ENCODE results near the gene TIAM2.
"Not testable (repeated sequence)": the region's sequence is repeated elsewhere in the genome, so short reads cannot be mapped to it uniquely, and the experiment has no call there.

The TIAM2 gene

DNA sequence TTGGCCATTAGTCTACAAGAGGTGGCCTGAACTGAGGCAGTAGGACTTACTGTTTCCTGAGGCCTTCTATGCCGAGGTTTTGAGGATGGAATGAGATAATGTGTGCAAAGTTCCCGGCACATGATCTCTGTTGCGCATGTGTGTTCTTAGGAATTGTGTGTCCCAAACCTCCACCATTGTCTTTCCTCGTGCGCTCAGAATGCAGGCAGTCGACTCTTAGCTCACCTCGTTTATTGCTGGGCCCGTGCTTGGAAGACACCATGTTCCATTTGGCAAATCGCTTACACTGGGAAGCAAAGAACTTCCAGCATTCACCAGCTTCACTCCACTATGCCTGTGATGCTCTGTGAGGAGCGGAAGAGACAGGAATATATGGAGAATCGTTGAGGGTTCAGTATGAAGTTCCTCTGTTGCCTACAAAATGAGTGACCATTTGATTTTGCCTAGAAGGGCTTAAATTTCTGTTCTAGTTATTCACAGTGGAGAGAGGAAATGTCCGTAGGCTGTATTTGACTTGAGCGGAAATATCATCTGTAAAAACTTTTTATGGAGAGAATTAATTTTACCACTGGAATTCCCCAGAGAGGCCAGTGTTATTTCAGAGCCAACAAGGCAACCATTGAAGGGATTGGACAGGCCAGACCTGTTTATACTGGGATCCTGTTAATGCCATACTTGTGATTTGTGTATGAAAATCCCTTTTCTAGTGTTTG lies 193.0 kb downstream of the TIAM2 start:
- DNase-seq (ENCODE audit: low read depth in 2 of 3, low spot score in 2 of 3): no peak

DNA sequence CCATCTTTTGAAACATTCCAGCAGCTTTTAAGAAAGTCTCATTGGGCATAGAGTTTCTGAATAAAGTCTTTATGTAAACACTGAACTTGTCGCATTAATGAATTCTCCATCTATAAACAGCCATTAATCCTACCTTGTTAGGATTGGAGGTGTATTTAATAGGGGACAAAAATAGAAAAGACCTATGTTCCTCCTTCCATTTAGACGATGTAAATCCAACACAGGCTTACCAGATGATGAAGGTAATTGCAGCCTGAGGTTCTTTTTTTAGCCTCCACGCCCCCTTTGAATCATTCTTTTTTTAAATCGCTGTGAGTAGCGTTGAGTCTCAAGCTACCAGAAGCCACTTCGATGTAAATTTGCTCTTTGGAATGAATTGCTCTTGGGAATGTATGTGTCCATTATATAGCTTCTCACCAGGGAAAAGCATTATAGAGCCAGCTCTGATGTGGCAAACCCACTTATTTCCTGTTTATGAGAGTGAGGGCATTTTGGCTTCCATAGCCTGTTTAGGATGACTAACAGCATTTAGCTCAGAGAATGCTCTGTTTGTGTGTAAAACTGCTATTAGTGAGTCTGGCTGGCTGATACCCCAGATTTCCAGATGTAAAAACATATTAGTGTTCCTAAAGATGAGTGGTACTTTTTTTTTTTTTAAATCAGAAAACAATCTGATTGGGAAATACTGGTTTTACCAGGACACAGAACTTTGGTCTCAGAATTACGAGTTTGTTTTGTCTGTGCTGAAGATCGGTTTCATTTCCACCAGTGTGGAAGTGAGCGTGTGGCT lies 193.8 kb downstream of the TIAM2 start:
- DNase-seq (ENCODE audit: low read depth in 2 of 3, low spot score in 2 of 3): no peak

DNA sequence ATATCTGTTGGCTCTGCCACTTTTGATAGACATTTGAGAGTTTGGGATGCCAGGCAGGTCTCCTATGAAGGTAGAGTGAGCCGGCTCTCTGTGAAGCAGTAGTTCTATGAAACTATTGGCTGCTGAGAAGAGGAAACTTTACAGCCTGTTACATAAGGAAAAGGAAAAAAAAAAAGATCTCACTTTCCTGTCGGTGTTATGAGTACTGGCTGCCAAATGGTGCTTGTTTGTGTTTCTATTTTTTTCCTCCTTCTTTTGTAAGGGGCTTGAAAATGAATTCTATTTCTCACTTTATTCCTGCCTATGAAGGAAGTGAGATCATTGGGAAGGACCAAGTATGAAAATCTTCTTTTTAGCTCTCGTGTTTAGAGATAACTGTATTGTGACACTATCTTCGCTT lies 195.6 kb downstream of the TIAM2 start:
- no peak for DNase-seq (ENCODE audit: low read depth in 2 of 3, low spot score in 2 of 3)

DNA sequence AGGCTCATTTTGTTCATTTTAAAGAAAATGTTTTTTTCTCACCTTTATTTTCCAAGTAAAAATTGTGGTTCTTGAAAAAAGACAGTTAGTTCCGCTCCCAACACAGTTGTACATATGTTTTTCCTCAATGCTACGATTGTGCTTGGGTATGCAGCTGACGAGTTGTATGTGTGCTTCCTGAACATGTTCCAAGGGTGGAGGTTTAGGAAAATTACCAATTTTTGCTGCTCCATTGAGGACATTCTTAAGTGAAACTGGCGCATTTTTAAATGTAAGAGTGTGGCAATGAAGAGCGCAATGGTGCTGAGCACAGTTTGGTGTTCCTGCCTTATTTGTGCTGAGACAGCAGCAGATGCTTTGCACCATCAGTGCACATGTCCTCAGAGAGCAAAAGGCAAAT lies 198.4 kb downstream of the TIAM2 start:
- no peak for DNase-seq (ENCODE audit: low read depth in 2 of 3, low spot score in 2 of 3)

DNA sequence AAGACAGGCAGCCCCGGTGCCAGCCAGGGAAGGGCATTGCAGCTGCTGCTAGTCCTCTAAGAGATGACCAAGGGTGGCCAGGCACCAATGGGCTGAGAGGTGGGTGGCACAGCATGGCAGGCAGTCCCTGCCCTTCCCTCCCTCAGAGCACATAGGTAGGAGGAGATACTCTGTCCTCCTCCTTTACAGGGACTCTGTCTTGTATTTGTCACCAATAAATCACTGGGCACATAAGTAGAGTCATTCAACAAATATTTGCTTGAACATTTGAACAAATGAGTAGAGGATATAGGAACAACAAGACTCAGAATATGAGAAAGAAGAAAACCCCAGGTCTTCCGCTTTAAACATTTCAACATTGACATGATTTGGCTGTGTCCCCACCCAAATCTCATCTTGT lies 199.3 kb downstream of the TIAM2 start:
- DNase-seq (ENCODE audit: low read depth in 2 of 3, low spot score in 2 of 3): no peak

DNA sequence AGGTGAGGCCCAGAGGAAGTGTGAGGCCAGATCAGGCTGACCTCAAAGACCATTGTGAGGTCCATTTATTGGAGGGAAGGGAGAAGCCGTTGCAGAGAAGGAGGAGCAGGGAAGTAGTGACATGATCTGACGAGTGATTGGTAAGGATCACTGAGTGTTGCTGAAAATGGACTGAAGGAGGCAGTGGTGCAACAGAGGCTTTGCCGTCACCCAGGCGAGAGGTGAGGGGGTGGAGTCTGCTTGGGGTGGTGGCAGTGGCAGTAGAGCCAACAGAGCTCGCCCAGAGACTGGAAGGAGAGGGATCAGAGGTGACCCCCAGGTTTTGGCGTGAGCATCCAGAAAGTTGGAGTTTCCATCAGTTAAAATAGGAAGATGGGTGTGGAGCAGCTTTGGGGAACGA lies 200.8 kb downstream of the TIAM2 start:
- DNase-seq (ENCODE audit: low read depth in 2 of 3, low spot score in 2 of 3): no peak

DNA sequence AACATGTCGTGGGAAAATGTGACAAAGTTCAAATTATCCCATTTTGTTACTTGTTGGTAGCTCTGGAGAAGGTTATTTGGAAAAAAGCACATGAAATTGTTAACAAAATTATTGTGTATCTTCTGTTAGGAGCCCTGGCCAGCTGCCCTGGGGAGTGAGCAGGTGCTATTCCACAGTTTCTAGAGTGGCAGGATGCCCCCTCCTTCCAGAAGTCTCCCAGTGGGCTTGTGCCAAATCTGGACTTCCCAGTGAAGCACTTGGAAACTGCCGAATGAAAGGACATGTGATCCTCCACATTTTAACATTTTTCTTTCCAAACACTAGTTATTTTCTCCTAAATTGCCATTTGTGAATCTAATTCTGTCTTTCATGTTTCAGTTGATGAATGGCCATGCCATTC lies 201.8 kb downstream of the TIAM2 start:
- DNase-seq (ENCODE audit: low read depth in 2 of 3, low spot score in 2 of 3): no peak

DNA sequence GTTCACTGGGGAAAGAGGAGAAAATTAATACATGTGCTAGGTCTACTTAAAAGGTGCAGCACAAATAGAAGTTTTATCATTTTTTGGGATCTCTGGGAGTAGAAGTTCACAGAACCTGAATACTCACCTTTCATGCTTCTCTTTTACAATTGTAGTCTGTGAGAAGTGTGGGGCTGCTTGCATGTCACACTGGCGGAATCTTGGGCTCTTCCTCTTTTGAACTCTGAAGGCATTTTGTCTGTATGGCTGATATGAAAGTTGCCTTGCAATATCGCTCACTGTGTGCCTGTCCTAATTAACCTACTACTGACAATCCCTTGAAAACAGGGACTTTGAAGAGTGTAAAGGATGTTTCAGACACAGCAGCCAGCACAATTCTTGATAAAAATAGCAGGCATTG lies 202.8 kb downstream of the TIAM2 start:
- DNase-seq (ENCODE audit: low read depth in 2 of 3, low spot score in 2 of 3): no peak

DNA sequence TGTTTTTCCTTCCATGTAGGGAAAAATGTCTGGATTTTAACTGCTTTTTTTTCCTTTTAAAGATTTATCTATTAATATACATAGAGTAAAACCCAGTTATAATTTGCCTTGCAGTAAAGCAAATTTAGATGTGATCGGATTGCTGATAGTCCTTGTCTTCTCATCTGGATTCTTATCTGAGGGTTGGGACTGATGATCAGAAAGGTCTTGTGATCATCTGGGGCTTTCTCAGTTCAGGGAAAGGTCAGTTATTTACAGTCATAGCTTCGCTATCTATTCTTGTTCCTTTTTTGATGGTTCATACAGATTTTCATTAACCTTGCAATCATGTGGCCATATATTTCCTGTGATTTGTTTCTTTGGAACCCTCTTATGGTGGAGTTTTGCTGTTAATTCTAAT lies 204.9 kb downstream of the TIAM2 start:
- DNase-seq (ENCODE audit: low read depth in 2 of 3, low spot score in 2 of 3): no peak

DNA sequence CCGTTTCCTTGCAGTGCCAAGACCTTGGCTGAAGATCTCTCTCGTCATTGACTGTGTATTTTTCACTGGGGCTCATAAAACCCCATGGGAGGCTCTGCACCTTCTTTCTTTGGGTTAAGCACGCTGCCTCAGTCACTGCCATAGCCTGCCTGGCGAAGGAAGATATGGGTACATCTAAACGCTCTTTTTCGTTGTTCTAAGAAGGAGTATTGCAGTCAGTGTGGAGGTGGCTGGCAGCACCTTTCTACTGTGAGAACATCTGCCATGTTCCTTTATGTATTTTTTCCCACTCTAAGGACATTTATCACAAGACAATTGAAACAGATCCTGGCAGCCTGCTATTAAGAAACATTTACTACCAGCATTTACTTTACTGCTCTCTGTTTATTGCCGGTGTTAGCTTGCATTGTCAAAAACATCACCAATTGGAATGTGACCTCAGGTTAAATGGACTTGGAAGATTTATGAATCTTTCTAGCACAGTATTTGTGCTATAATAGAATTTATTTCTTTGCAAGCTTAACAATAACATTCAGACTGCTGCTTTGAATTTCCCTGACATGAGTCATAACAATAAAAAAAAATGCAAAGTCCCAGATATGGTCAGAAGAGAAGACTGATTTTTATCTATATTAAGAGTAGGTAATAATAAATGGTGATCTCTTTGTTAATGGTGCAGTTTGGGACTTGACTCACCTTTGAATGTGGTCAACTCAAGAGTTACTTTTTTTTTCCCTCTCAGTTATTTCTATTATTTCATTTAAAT lies 206.5 kb downstream of the TIAM2 start:
- no peak for DNase-seq (ENCODE audit: low read depth in 2 of 3, low spot score in 2 of 3)

DNA sequence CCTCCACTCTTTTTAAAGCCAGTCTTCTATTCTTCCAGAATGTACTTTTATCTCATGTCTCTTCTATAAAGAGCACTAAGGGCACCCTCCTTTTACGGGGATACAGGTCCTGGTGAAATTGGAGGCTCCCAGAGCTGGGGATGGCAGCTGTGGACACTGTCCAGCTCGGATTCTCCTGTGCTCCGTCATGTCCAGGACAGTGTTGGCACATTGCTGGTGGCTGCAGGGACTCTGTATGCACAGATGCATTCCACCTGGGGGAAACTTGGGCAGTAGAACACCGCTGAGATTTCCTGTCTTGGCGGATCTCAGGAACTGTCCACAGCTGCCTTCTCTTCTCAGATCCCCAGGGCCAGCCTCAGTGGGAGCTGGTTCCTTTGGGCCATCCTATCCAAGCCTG lies 212.1 kb downstream of the TIAM2 start:
- DNase-seq (ENCODE audit: low read depth in 2 of 3, low spot score in 2 of 3): no peak

DNA sequence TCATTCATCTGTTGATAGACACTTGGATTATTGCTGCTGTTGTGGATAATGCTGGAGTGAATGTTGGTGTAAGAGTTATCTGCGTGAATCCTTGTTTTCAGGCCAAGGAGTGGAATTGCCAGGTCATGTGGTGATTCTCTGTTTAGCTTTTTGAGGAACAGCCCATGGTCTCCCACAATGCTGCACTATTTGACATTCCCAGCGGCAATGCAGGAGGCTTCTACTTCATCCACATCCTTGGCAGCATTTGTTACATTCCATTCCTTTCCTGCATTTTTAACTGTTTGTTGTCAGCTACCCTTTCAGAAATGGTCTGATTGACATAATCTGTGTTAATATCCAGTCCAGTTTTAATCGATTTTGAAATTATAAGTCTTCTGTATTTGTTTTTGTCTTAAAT lies 217.0 kb downstream of the TIAM2 start:
- DNase-seq (ENCODE audit: low read depth in 2 of 3, low spot score in 2 of 3): no peak

DNA sequence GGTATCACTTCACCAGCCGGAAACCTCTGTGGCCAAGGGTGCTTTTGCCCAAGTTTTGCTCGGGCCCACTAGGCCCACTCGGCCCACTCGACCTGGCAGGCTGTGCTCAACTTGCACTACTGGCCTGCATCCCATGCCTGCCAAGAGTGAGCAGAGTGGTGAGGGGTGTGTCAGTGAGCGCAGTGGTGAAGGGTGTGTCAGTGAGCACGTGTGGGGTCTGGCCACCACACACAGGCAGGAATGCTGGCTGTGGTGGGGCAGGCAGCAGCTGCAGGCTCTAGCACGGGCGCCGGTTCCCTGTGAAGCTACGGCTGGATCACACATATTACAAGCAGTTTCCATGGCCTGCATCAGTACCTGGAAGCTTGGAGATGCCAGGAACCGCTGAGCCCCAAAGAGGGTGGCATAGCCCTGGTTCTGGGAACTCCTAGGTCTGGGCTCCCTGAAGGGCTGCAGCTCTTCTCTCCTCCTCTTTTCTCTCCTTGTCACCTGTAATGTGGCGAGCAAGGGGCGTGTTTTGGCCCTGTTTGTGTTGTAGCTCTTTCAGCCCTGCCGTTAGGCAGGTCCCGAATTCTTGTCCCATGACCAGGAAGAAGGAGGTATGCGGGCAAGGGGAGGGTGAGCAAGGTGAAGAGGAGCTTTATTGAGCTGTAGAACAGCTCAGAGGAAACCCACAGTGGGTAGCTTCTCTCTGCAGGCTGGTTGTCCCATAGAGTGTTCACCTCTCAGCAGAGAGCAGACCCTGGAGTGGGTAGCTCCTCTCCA lies 217.7 kb downstream of the TIAM2 start:
- no peak for DNase-seq (ENCODE audit: low read depth in 2 of 3, low spot score in 2 of 3)

DNA sequence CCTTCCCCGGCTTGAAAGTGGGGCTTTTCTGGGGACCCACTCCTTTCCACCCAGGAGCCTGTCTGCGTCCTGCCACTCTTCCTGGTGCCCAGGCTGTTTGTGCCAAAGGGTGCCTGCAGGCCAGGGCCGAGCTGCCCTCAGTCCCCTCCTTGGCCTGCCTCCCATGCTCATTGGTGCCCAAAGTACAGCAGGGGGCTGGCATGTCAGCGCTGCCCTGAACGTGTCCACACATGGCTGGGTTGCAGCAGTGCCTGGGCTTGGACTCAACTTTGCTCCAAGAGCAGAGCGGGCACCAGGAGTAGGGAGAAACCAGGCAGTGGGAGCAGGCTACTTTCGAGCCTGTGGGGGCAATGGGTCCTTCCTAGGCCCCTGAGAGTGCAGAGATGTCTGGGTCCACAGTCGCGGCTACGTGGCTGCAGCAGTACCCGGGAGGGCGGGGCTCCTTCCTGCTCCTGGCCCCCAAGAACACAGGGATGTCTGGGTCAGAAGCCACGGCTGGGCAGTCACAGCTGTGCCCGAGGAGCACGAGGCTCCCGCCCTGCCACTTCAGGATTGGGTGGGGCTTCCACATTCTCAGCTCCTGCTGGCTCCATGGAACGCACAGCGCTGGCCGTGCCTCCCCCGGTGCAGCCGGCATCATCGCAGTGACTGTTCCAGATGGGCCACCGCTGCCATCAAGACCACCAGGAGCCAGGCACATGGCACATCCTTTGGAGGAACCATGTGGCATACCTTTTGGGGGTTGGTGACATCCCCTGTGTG lies 218.7 kb downstream of the TIAM2 start:
- DNase-seq (ENCODE audit: low read depth in 2 of 3, low spot score in 2 of 3): no peak

DNA sequence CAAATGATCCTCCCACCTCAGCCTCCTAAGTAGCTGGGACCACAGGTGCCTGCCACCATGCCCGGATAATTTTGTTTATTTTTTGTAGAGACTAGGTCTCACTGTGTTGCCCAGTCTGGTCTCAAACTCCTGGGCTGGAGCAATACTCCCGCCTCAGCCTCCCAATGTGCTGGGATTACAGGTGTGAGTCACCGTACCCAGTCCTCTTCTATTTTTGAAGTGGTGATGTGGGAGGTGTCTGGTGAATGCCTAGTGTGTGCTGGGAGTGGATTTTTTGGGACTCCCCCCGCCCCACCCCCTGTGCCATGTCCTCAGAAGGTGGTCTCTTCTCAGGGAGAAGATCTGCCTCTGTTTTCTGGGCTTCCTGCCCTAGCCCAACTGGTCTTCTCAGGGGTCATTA lies 220.8 kb downstream of the TIAM2 start:
- DNase-seq (ENCODE audit: low read depth in 2 of 3, low spot score in 2 of 3): no peak

DNA sequence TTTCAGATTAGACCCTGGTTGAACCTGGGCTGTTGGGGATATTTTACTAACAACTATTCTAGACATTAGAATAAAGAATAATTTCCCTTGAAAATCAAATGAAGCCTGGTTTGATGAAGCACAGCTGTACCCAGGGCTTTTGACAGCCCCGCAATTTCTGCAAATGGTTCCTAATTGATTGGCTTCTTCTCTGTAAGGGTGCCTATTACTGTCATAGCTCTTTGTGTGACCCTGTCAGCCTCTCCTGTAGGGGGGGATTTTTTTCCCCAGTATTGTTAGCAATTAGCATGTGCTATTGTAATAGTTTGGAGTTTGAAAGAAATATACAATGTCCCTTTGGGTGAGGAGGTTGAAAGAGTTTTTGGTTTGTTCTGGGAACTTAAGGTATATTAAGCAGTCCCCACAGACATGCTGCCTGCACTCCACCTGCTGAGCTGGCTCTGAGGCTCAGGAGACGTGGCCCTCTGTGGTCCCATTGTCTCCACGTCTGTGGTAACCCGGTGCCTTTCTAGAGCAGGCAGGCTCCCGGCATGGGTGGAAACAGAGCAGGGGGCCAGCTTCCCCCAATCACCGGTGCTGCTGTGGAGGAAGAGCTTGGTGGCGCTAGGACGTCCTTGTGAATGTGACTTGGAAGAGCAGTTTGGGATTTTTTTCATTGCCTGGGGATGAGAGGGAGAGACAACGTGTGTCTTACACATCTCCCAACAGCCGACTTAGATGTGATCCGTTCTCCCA lies 221.4 kb downstream of the TIAM2 start:
- no peak for DNase-seq (ENCODE audit: low read depth in 2 of 3, low spot score in 2 of 3)

DNA sequence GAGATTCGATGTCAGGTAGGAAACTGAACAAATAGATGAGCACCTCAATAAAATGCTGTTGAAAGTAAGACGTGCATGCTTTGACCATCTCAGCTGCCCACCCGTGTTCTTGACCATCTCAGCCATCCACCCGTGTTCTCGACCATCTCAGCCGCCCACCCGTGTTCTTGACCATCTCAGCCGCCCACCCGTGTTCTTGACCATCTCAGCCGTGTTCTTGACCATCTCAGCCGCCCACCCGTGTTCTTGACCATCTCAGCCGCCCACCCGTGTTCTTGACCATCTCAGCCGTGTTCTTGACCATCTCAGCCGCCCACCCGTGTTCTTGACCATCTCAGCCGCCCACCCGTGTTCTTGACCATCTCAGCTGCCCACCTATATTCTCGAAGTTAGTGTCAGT lies 223.6 kb downstream of the TIAM2 start:
- not testable (repeated sequence) for DNase-seq (ENCODE audit: low read depth in 2 of 3, low spot score in 2 of 3)

DNA sequence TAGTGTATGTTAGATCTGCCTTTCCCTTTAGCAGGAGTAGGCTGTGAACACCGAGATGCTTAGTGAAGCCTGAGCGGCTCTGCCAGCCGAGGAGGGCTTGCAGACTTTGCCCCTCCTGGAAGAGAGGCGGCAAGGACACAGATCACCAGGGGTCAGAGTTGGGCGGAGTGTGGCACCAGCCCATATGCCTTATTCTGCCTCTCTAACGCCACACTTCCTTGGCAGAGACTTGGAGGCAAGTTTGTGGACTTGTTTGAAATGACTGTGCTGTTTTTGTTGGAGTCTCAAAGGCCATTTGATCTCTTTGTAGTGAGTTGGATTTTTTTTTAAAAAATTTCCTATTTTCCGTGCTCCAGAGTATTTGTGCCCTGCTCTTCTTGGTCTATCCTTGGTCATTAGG lies 224.2 kb downstream of the TIAM2 start:
- no peak for DNase-seq (ENCODE audit: low read depth in 2 of 3, low spot score in 2 of 3)

DNA sequence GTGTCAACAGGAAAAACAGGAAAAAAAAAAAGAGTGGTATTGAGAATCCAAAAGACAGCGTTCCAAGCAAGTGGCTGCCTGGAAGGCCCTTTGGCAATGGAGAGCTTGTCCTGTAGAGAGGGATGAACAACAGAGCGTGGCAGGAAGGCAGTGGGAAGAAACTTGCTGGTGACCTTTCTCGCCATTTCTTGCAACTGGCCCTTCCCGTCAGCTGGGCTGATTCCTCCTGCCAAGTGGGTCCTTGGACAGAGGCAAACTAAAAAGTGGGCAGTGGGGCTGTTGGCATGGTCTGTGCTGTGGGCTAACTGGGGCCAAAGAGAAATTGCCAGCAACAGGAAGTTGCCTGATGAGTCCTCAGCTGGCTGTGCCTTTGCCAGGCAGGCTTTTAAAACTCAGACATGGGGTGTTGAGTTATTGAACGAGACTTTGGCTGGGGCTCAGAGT lies 224.8 kb downstream of the TIAM2 start:
- no peak for DNase-seq (ENCODE audit: low read depth in 2 of 3, low spot score in 2 of 3)

DNA sequence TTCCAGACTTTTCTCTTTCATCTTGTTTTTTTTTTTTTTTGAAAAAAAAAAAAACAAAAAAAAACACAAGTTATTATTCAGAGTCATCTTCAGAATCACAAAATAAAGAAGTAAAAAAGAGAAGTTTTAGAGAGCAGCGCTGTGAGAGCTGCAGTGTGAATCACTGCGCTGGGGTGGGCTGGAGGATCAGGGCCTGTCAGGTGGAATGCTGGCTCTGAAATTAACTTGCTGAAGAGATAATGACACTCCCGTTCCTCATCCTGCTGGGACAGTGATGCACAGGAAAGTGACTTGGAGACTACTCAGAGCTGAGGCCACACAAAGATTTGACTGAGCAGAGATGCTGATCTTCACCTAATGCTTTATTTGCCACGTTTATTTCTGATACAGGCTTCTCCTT lies 226.0 kb downstream of the TIAM2 start:
- no peak for DNase-seq (ENCODE audit: low read depth in 2 of 3, low spot score in 2 of 3)

All from activated CD8-positive, alpha-beta memory T cell treated with anti-CD3 and anti-CD28 coated beads for 48 hours (primary cell).